ENCODE data around the gene DEPDC5. TPM values are rescaled to one million over a fixed set of nuclear protein-coding genes. Genes with fewer than 3 reads are reported as not detected.

The DEPDC5 gene
- total RNA-seq, 1 donor from 2014 or later: 14.8 TPM

- Mint-ChIP-seq H3K36me3 (ENCODE audit: low read depth) (peaks cover 13% of the 10 kb centered on the region), H3K4me3 (ENCODE audit: unreplicated experiment) (no peak overlapping the region), H3K9me3 (ENCODE audit: low read depth) (no peaks in the 10 kb centered on the region), H3K27ac (ENCODE audit: unreplicated experiment) (no peak overlapping the region), H3K27me3 (ENCODE audit: low read depth) (no peaks in the 10 kb centered on the region), H3K4me1 (ENCODE audit: low read depth) (peaks cover 2% of the 10 kb centered on the region)
- no peak for DNase-seq (ENCODE audit: low spot score)
- no peak for TF ChIP-seq CTCF (IDR thresholded peaks at IDR 0.05)
Observed at GRCh38 chr22:31899669-31900068, 145.8 kb downstream of the DEPDC5 start.

GRCh38 chr22:31901388-31902137, 147.7 kb downstream of the DEPDC5 start:
- no peaks in the 10 kb centered on the region for H3K9me3 Mint-ChIP-seq (ENCODE audit: low read depth)
- no peaks in the 10 kb centered on the region for H3K27me3 Mint-ChIP-seq (ENCODE audit: low read depth)
- H3K4me1 Mint-ChIP-seq (ENCODE audit: low read depth): peaks cover 2% of the 10 kb centered on the region
- peaks cover 15% of the 10 kb centered on the region for H3K36me3 Mint-ChIP-seq (ENCODE audit: low read depth)
- TF ChIP-seq CTCF (IDR thresholded peaks at IDR 0.05): no peak
- DNase-seq (ENCODE audit: low spot score): no peak
- no peak overlapping the region for H3K4me3 Mint-ChIP-seq (ENCODE audit: unreplicated experiment)
- H3K27ac Mint-ChIP-seq (ENCODE audit: unreplicated experiment): no peak overlapping the region

GRCh38 chr22:31904651-31905050, 150.8 kb downstream of the DEPDC5 start:
- H3K27ac Mint-ChIP-seq (ENCODE audit: unreplicated experiment): no peak overlapping the region
- peaks cover 22% of the 10 kb centered on the region for H3K36me3 Mint-ChIP-seq (ENCODE audit: low read depth)
- no peak overlapping the region for H3K4me3 Mint-ChIP-seq (ENCODE audit: unreplicated experiment)
- no peaks in the 10 kb centered on the region for H3K4me1 Mint-ChIP-seq (ENCODE audit: low read depth)
- no peak for TF ChIP-seq CTCF (IDR thresholded peaks at IDR 0.05)
- no peak for DNase-seq (ENCODE audit: low spot score)
- no peaks in the 10 kb centered on the region for H3K9me3 Mint-ChIP-seq (ENCODE audit: low read depth)
- H3K27me3 Mint-ChIP-seq (ENCODE audit: low read depth): no peaks in the 10 kb centered on the region

GRCh38 chr22:31905356-31905755, 151.5 kb downstream of the DEPDC5 start:
- Mint-ChIP-seq H3K4me1 (ENCODE audit: low read depth) (no peaks in the 10 kb centered on the region), H3K9me3 (ENCODE audit: low read depth) (no peaks in the 10 kb centered on the region), H3K36me3 (ENCODE audit: low read depth) (peaks cover 22% of the 10 kb centered on the region), H3K27me3 (ENCODE audit: low read depth) (no peaks in the 10 kb centered on the region), H3K27ac (ENCODE audit: unreplicated experiment) (no peak overlapping the region), H3K4me3 (ENCODE audit: unreplicated experiment) (no peak overlapping the region)
- no peak for TF ChIP-seq CTCF (IDR thresholded peaks at IDR 0.05)
- no peak for DNase-seq (ENCODE audit: low spot score)

GRCh38 chr22:31906086-31906485, 152.3 kb downstream of the DEPDC5 start:
- H3K4me1 Mint-ChIP-seq (ENCODE audit: low read depth): no peaks in the 10 kb centered on the region
- peaks cover 22% of the 10 kb centered on the region for H3K36me3 Mint-ChIP-seq (ENCODE audit: low read depth)
- DNase-seq (ENCODE audit: low spot score): no peak
- H3K27me3 Mint-ChIP-seq (ENCODE audit: low read depth): no peaks in the 10 kb centered on the region
- H3K4me3 Mint-ChIP-seq (ENCODE audit: unreplicated experiment): no peak overlapping the region
- H3K9me3 Mint-ChIP-seq (ENCODE audit: low read depth): no peaks in the 10 kb centered on the region
- H3K27ac Mint-ChIP-seq (ENCODE audit: unreplicated experiment): no peak overlapping the region
- TF ChIP-seq CTCF (IDR thresholded peaks at IDR 0.05): no peak

All from chondrocyte (in vitro differentiated cells).